Upper lobe of right lung (tissue), 1 donor: ENCODE data around the gene IDUA. TPM values are rescaled to one million over a fixed set of nuclear protein-coding genes. Genes with fewer than 3 reads are reported as not detected.

Source experiments
- ATAC-seq: fragments of 200-7000 bp; cut with Tn5 transposase; one replicate; pipeline ENCODE4 v1.9.1; 2020; ENCODE audit warnings: mild to moderate bottlenecking, moderate library complexity
- DNase-seq: peaks from one replicate; pipeline ENCODE4 v3.0.0-alpha.2; 2020
- H3K27ac ChIP-seq: fragments of 200-600 bp; one replicate; pipeline ENCODE4 v1.8.0; 2022
- H3K27me3 ChIP-seq: fragments of 200-600 bp; one replicate; pipeline ENCODE4 v1.8.0; 2022; ENCODE audit warnings: mild to moderate bottlenecking
- H3K36me3 ChIP-seq: fragments of 200-600 bp; one replicate; pipeline ENCODE4 v1.8.0; 2022
- H3K4me1 ChIP-seq: fragments of 200-600 bp; one replicate; pipeline ENCODE4 v1.8.0; 2022
- H3K4me3 ChIP-seq: fragments of 200-600 bp; one replicate; pipeline ENCODE4 v1.8.0; 2022; ENCODE audit warnings: mild to moderate bottlenecking
- H3K9me3 ChIP-seq: fragments of 200-600 bp; one replicate; pipeline ENCODE4 v1.8.0; 2022
- intact Hi-C: fragments of 100-400 bp; cut with DNase I; formaldehyde crosslinking; loops from one replicate; pipeline ENCODE4 v1.11.0; 2022
- total RNA-seq: library from RNA; stranded (reverse); fragmentation: NEBNext Ultra II Directional; extraction: Animal tissue kit (Norgen Biotek cat#: 25700); gene quantifications from one replicate; pipeline ENCODE4 v1.2.1, GENCODE V29; 2021
- TF ChIP-seq, protein P1 (sequence below): fragments of 200-600 bp; IDR thresholded peaks from one replicate; pipeline ENCODE4 v1.8.0; 2022; ENCODE audit warnings: antibody characterized with exemption
- donor health status: DM: no; HTN: yes; CAD: no; lungs with severe emphysema.

Gene IDUA
- total RNA-seq, 1 donor from 2014 or later, result 49.2 TPM

DNA sequence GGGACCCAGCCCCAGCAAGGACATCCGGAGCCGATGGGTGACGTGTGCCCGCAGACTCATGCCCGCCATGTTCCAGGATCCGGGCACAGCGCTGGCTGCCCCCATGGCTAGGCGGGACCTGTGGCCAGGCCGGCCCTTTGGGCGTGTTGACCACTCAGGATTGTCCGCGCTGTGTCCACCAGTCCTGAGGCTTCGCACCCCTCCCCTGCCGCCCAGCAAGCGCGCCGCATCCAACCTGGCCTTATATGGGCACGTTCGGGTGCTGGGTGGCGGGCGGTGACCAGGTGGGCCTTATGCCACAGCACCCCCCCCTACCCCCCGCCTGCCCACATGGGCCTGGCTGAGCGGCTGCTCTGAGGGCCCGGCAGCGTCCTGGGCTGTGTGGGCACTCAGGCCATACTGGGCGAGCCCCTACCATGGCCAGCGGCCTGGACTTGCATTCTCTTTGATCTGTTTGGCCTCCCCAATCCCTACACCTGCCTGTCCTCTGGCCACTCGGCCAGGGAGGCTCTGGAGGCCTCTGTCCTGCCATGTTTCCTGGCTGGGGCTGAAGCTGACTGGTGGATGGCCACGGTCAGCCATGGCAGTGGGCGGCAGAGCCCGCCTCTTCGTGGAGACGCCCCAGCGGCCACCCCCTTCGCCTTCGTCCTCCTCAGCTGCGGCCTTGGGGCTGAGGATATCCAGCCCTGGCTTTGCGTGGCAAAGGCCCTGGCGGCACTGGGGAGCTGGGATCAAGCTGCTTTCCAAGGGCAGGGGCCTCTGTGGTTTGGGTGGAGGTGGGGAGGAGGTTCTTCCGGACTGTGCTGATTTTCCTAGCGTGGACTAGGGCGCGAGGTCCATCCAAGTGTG lies 26.6 kb downstream of the IDUA start:
- no peak for DNase-seq
- intact Hi-C loops, result no loop called here
- Histone ChIP-seq H3K4me1 (peaks cover 19% of the 10 kb centered on the region), H3K27me3 (no peaks in the 10 kb centered on the region), H3K9me3 (no peaks in the 10 kb centered on the region), H3K4me3 (no peak overlapping the region), H3K36me3 (no peaks in the 10 kb centered on the region), H3K27ac (no peak overlapping the region)
- TF ChIP-seq, protein P1, sequence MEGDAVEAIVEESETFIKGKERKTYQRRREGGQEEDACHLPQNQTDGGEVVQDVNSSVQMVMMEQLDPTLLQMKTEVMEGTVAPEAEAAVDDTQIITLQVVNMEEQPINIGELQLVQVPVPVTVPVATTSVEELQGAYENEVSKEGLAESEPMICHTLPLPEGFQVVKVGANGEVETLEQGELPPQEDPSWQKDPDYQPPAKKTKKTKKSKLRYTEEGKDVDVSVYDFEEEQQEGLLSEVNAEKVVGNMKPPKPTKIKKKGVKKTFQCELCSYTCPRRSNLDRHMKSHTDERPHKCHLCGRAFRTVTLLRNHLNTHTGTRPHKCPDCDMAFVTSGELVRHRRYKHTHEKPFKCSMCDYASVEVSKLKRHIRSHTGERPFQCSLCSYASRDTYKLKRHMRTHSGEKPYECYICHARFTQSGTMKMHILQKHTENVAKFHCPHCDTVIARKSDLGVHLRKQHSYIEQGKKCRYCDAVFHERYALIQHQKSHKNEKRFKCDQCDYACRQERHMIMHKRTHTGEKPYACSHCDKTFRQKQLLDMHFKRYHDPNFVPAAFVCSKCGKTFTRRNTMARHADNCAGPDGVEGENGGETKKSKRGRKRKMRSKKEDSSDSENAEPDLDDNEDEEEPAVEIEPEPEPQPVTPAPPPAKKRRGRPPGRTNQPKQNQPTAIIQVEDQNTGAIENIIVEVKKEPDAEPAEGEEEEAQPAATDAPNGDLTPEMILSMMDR, result no peak
- no peak for ATAC-seq

DNA sequence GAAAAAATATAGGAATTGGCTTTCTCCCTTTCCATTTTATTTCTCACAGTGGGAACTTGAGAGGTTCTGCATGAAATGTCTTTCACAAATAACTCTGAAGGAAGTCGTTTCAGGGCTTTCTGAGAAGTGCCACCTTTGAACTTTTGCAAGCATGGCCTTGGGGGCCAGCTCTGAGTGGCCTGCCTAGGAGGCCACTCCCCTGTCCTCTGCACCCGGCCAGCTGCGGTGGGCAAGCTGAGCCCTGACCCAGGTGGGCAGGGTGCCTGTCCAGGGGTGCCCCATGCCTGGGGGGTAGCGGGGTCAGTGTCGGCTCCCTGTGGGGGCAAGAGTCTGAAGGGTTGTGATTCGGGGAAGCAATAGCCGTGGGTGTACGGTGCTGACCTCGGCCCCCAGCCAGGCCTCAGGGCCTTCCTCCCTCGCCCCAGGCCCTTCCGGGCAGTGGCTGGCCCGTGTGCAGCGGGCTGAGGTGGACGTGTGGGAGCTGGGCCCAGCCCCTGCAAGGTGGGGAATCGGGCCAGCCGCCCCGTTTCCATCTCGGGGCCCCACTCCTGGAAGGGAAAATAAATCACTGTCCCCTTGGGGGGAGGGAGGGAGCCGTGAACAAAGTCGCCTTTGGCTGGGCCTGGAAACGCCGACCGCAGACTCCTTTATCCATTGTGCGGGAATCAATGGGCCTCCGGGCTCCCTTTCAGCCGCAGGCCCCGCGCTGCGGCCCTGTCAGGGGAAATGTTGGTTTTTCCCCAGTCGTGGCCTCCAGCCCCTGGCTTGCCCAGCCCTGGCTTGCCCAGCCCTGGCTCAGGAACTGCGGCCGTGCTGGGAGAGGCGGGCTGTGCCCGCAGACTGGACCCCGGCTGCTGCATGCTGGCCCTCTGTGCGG lies 27.7 kb downstream of the IDUA start:
- no peak for ATAC-seq
- intact Hi-C loops, result no loop called here
- H3K4me1 ChIP-seq, result peaks cover 12% of the 10 kb centered on the region

DNA sequence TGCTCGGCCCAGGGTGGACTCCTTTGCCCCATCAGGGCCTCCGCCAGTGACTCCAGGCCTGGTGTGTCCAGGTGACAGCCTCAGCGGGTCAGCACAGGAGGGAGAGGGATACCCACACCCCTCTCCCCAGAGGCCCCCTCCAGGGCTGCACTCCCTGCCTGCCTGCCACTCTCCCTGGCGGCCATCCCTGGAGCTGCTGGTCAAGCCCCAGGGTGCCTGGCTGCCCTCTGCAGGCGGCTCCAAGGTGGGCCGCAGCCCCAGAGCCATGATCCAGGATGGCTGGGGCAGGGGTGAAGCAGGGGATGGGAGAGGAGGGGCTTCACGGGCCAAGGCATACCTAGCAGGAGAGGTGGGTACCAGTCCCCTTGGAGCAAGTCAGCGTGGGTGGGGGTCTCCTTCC lies 28.3 kb downstream of the IDUA start:
- Histone ChIP-seq H3K4me1 (peaks cover 10% of the 10 kb centered on the region), H3K4me3 (no peak overlapping the region), H3K9me3 (no peaks in the 10 kb centered on the region), H3K27me3 (no peaks in the 10 kb centered on the region), H3K27ac (no peak overlapping the region), H3K36me3 (no peaks in the 10 kb centered on the region)
- TF ChIP-seq, protein P1, result no peak
- ATAC-seq (no peak), DNase-seq (no peak)
- intact Hi-C loops, result no loop called here

More for the DNA sequence above, 27.7 kb downstream of the IDUA start:
- Histone ChIP-seq H3K4me3 (no peak overlapping the region), H3K9me3 (no peaks in the 10 kb centered on the region), H3K27me3 (no peaks in the 10 kb centered on the region), H3K27ac (no peak overlapping the region), H3K36me3 (no peaks in the 10 kb centered on the region)
- TF ChIP-seq, protein P1, result no peak
- no peak for DNase-seq

DNA sequence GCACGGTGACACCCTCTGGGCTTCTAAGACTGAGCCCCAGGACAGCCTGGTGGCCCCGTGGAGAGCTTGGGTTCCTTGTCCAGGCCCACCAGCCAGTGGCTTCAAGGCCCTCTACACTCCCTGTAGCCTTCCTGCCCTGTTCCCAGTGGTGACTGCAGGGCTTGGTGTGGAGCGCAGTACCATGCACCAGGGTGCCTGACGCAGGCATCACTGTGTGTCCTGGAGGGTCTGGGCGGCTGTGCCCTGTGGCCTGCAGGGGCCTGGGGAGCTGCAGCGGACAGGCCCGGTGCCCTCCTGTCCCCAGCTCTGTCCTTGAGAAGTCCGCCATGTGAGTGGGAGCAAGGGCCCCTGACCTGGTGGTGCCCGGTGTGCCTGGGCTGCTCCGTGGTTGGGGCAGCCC lies 28.9 kb downstream of the IDUA start:
- no peak overlapping the region for H3K27ac ChIP-seq
- intact Hi-C loops, result no loop called here

DNA sequence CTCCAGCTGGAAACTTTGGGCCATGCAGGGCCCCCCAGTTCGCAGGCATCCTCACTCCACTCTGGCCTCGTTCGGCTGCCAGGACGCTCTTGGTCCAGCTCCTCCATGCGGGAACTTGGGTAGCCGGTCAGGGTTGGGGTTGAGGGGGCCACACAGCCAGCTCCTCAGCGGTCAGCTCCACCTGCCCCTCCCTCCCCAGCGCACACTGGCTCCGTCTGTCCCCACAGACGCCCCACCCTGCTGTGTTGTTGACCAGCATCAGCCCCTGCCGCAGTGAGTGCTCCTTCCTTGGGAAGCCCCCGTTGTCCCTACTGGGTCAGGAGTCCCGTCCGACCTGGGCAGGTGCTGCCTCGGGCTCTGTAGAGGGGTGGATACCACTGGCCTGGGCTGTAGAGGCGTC lies 30.4 kb downstream of the IDUA start:
- Histone ChIP-seq H3K9me3 (no peaks in the 10 kb centered on the region), H3K27me3 (no peaks in the 10 kb centered on the region), H3K4me3 (no peak overlapping the region), H3K27ac (no peak overlapping the region), H3K4me1 (peaks cover 3% of the 10 kb centered on the region), H3K36me3 (no peaks in the 10 kb centered on the region)
- TF ChIP-seq, protein P1, result no peak
- DNase-seq (no peak), ATAC-seq (no peak)
- intact Hi-C loops, result no loop called here

More for the DNA sequence above, 28.9 kb downstream of the IDUA start:
- DNase-seq (no peak), ATAC-seq (no peak)
- H3K9me3 ChIP-seq, result no peaks in the 10 kb centered on the region
- H3K36me3 ChIP-seq, result no peaks in the 10 kb centered on the region
- peaks cover 6% of the 10 kb centered on the region for H3K4me1 ChIP-seq
- no peak overlapping the region for H3K4me3 ChIP-seq
- no peaks in the 10 kb centered on the region for H3K27me3 ChIP-seq
- TF ChIP-seq, protein P1, result no peak
